HepG2 (cell line): ENCODE results near the gene USP2. TPM values are rescaled to one million over a fixed set of nuclear protein-coding genes. Genes with fewer than 3 reads are reported as not detected.
A peak's percentile ranks its signal among the peaks of the same experiment; 100 is the strongest.

Experiments
- ATAC-seq: fragments of 200-7000 bp; cut with Tn5 transposase; 3 replicates; pipeline ENCODE4 v1.9.1; 2020; ENCODE audit warnings: mild to moderate bottlenecking, moderate library complexity
- BruUV-seq: library from RNA; stranded (reverse); fragments of 400-500 nt; replicated peaks from 2 replicates; lab custom pipeline; 2021; lab: Mats Ljungman, UMichigan
- CTCF ChIA-PET: fragments of 300-600 bp; formaldehyde crosslinking; extraction: SDS; loops from one replicate; lab custom pipeline; 2021; ENCODE audit warnings: low total read pairs, inconsistent platforms, low intra/inter-chr PET ratio; lab: Yijun Ruan, JAX
- POLR2A ChIA-PET: fragments of 350-600 bp; sonication (Branson Sonifier 250); formaldehyde crosslinking; loops from one replicate; lab custom pipeline; 2020; ENCODE audit warnings: antibody characterized with exemption, inconsistent platforms; lab: Yijun Ruan, JAX
- DNase-seq: peaks from one replicate; pipeline ENCODE4 v3.0.0-alpha.2; 2015; ENCODE audit warnings: low spot score
- FAIRE-seq: peaks from 3 replicates; lab custom pipeline; 2011; peaks lifted over from hg19 to GRCh38; lab: Jason Lieb, UNC
- H2AFZ ChIP-seq: one replicate; pipeline ENCODE4 v1.6.1; 2011; ENCODE audit warnings: low read length, inconsistent platforms
- H3K27ac ChIP-seq: fragments of 300-600 bp; 3 replicates; pipeline ENCODE4 v1.8.0; 2011; ENCODE audit warnings: mixed run types, mild to moderate bottlenecking, mixed read lengths, low read length, inconsistent platforms; ENCODE audit not compliant: insufficient read depth; ENCODE audit errors: extremely low read length
- H3K27me3 ChIP-seq, 2 experiments: fragments of 200-600 bp in 1 of 2; 2 replicates in 1 of 2; 3 replicates in 1 of 2; pipeline versions ENCODE4 v1.6.0 to v1.8.0; 2011; ENCODE audit warnings: low read length in 2 of 2, mild to moderate bottlenecking in 2 of 2, moderate library complexity in 2 of 2, inconsistent platforms in 1 of 2; ENCODE audit not compliant: insufficient read depth in 2 of 2, control insufficient read depth in 1 of 2
- H3K36me3 ChIP-seq, 2 experiments: fragments of 200-600 bp in 1 of 2; replicated peaks in 1 of 2; 2 replicates in 1 of 2; 3 replicates in 1 of 2; pipeline versions ENCODE4 v1.5.1 to v1.8.0; 2011; ENCODE audit warnings: low read length in 2 of 2, inconsistent platforms in 1 of 2; ENCODE audit not compliant: insufficient read depth in 2 of 2, control insufficient read depth in 1 of 2
- H3K4me1 ChIP-seq: 2 replicates; pipeline ENCODE4 v1.5.1; 2012; ENCODE audit warnings: low read length, inconsistent platforms; ENCODE audit not compliant: insufficient read depth
- H3K4me2 ChIP-seq: 2 replicates; pipeline ENCODE4 v1.6.0; 2011; ENCODE audit warnings: low read depth, low read length, inconsistent platforms
- H3K4me3 ChIP-seq, 3 experiments: fragments of 200-600 bp in 1 of 3; sonication (generic), shearing (Covaris generic) in 1 of 3; replicated peaks in 1 of 3; 2 replicates each; pipeline ENCODE4 v1.5.1; 2011 to 2016; ENCODE audit warnings: low read length in 3 of 3, inconsistent platforms in 2 of 3, low read depth in 2 of 3, mild to moderate bottlenecking in 2 of 3, control low read depth in 1 of 3, mixed read lengths in 1 of 3; ENCODE audit not compliant: insufficient read depth in 1 of 3
- H3K79me2 ChIP-seq: one replicate; pipeline ENCODE4 v1.6.1; 2011; ENCODE audit warnings: low read length, inconsistent platforms; ENCODE audit not compliant: insufficient read depth
- H3K9ac ChIP-seq: 2 replicates; pipeline ENCODE4 v1.6.0; 2011; ENCODE audit warnings: mild to moderate bottlenecking, low read depth, low read length, inconsistent platforms; ENCODE audit not compliant: insufficient read depth
- H3K9me3 ChIP-seq: 2 replicates; pipeline ENCODE4 v1.5.1; 2012; ENCODE audit warnings: mild to moderate bottlenecking, low read length
- H4K20me1 ChIP-seq: 2 replicates; pipeline ENCODE4 v1.6.0; 2011; ENCODE audit warnings: inconsistent platforms, mild to moderate bottlenecking, low read length, moderate library complexity; ENCODE audit not compliant: insufficient read depth
- ZBTB33 ChIP-seq: sonication (generic); formaldehyde crosslinking; IDR thresholded peaks from 2 replicates; pipeline ENCODE4 v1.4.0; 2020; ENCODE audit warnings: missing genetic modification reagents
- ZNF446 ChIP-seq: sonication (generic); formaldehyde crosslinking; IDR thresholded peaks from 2 replicates; pipeline ENCODE4 v1.5.0; 2020; ENCODE audit warnings: mild to moderate bottlenecking, missing genetic modification reagents
- WGBS: methylation state at CpG from one replicate; pipeline ENCODE4 v1.1.6; 2017; ENCODE audit warnings: low lambda C conversion rate; 5-methylcytosine and 5-hydroxymethylcytosine counted together
- in situ Hi-C: cut with HindIII; loops from 2 replicates; pipeline ENCODE4 v1.10.0; 2017; ENCODE audit warnings: low pct_unique_long_range_greater_than_20kb; ENCODE audit not compliant: extremely low pct_ligation_motif_present
- intact Hi-C: fragments of 100-400 bp; cut with micrococcal nuclease; formaldehyde crosslinking; loops from one replicate; pipeline ENCODE4 v1.10.0; 2022; ENCODE audit not compliant: unreplicated experiment
- polyA plus RNA-seq, 8 experiments: library from polyadenylated mRNA; depleted of rRNA in 3 of 8; stranded (reverse) in 7 of 8; unstranded in 1 of 8; fragments of >200 nt; fragmentation: Illumina TruSeq in 4 of 8; extraction: Trizol in 4 of 8; gene quantifications; 2 replicates each; pipeline versions ENCODE4 v1.2.1 to v1.2.3, GENCODE V29; 2011 to 2016; ENCODE audit warnings: low read depth in 4 of 8, missing spikeins in 1 of 8, mixed read lengths in 1 of 8; ENCODE audit not compliant: insufficient read depth in 1 of 8
- total RNA-seq, 5 experiments: library from RNA; depleted of rRNA; stranded (reverse); fragments of >200 nt; fragmentation: Illumina TruSeq; extraction: Trizol; gene quantifications; 2 replicates each; pipeline ENCODE4 v1.2.3, GENCODE V29; 2016; ENCODE audit warnings: low read depth in 1 of 5
- TF ChIP-seq, protein P1 (sequence below): sonication (generic); formaldehyde crosslinking; IDR thresholded peaks from 2 replicates; pipeline ENCODE4 v1.5.0; 2020; ENCODE audit warnings: mild to moderate bottlenecking, missing genetic modification reagents, moderate library complexity
- TF ChIP-seq, protein P2 (sequence below): sonication (generic); formaldehyde crosslinking; conservative IDR thresholded peaks from 2 replicates; pipeline ENCODE4 v1.4.0; 2020; ENCODE audit warnings: missing genetic modification reagents

The USP2 gene
- total and polyA plus RNA-seq, 2 of the 13 experiments (the other 11 are each of a cell fraction or from before 2014, with no cell fraction given): 2.5 to 6.0 TPM

- H3K4me2 ChIP-seq: no peak overlapping the region
- H3K79me2 ChIP-seq: peaks cover 35% of the 10 kb centered on the region
- DNase-seq (no peak), FAIRE-seq (no peak), ATAC-seq (no peak)
- no peak overlapping the region for H2AFZ ChIP-seq
- ChIA-PET CTCF (no interaction called here), POLR2A (interaction anchor here (2.6 kb wide), 1 partner anchor 9 kb away, joined by 25 read pairs; the partner anchor contains the start of gene USP2)
- H3K4me3 ChIP-seq: no peak overlapping the region
- peaks cover 100% of the 10 kb centered on the region for H3K4me1 ChIP-seq
- H3K27ac ChIP-seq: no peak overlapping the region
- no peaks in the 10 kb centered on the region for H4K20me1 ChIP-seq
- in situ Hi-C loops: loop anchor here (5.0 kb wide), 1 partner anchor 34 kb away; no protein-coding TSS in a partner anchor
- no peaks in the 10 kb centered on the region for H3K9me3 ChIP-seq
- no peak overlapping the region for H3K9ac ChIP-seq
- H3K27me3 ChIP-seq: no peaks in the 10 kb centered on the region
- 90% methylated on average over 8 of the region's 8 CpGs for WGBS
- TF ChIP-seq, protein P1, sequence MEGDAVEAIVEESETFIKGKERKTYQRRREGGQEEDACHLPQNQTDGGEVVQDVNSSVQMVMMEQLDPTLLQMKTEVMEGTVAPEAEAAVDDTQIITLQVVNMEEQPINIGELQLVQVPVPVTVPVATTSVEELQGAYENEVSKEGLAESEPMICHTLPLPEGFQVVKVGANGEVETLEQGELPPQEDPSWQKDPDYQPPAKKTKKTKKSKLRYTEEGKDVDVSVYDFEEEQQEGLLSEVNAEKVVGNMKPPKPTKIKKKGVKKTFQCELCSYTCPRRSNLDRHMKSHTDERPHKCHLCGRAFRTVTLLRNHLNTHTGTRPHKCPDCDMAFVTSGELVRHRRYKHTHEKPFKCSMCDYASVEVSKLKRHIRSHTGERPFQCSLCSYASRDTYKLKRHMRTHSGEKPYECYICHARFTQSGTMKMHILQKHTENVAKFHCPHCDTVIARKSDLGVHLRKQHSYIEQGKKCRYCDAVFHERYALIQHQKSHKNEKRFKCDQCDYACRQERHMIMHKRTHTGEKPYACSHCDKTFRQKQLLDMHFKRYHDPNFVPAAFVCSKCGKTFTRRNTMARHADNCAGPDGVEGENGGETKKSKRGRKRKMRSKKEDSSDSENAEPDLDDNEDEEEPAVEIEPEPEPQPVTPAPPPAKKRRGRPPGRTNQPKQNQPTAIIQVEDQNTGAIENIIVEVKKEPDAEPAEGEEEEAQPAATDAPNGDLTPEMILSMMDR (CRISPR knock-in tag): 0 out of 2 replicates have a peak, but pooled peaks have one; percentile 9
- TF ChIP-seq ZNF446 (no peak), ZBTB33 (CRISPR knock-in tag) (peak; percentile 73)
- TF ChIP-seq, protein P2, sequence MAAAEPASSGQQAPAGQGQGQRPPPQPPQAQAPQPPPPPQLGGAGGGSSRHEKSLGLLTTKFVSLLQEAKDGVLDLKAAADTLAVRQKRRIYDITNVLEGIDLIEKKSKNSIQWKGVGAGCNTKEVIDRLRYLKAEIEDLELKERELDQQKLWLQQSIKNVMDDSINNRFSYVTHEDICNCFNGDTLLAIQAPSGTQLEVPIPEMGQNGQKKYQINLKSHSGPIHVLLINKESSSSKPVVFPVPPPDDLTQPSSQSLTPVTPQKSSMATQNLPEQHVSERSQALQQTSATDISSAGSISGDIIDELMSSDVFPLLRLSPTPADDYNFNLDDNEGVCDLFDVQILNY: no peak
- H3K36me3 ChIP-seq: no peaks in the 10 kb centered on the region
- intact Hi-C loops: no loop called here
- no TSS peak for BruUV-seq
Observed at GRCh38 chr11:119371778-119372182, 9.7 kb downstream of the USP2 start.
